Lower leg skin (tissue), 3 donors: Measurements from ENCODE around the gene CHN2.

Source experiments
- CTCF ChIP-seq, 3 donors: fragments of 450-650 bp; IDR thresholded peaks; one replicate each; pipeline ENCODE4 v1.5.1; 2016; ENCODE audit warnings: antibody characterized with exemption in 3 of 3, mild to moderate bottlenecking in 3 of 3, moderate library complexity in 2 of 3
- POLR2A ChIP-seq, 2 donors: fragments of 450-650 bp; IDR thresholded peaks; one replicate each; pipeline ENCODE4 v1.6.1; 2016 to 2017; ENCODE audit warnings: antibody characterized with exemption in 2 of 2, mild to moderate bottlenecking in 1 of 2, moderate library complexity in 1 of 2

- TF ChIP-seq POLR2A (IDR thresholded peaks at IDR 0.05) (no peak), CTCF (IDR thresholded peaks at IDR 0.05) (no peak)
Measured at GRCh38 chr7:29300649-29301048, 106.1 kb downstream of the CHN2 start.
